ENCODE measurements around the gene PPT2. TPM values are rescaled to one million over a fixed set of nuclear protein-coding genes. Genes with fewer than 3 reads are reported as not detected.

The PPT2 gene
- total RNA-seq, 2 experiments from 2014 or later = 8.7 to 8.9 TPM

DNA sequence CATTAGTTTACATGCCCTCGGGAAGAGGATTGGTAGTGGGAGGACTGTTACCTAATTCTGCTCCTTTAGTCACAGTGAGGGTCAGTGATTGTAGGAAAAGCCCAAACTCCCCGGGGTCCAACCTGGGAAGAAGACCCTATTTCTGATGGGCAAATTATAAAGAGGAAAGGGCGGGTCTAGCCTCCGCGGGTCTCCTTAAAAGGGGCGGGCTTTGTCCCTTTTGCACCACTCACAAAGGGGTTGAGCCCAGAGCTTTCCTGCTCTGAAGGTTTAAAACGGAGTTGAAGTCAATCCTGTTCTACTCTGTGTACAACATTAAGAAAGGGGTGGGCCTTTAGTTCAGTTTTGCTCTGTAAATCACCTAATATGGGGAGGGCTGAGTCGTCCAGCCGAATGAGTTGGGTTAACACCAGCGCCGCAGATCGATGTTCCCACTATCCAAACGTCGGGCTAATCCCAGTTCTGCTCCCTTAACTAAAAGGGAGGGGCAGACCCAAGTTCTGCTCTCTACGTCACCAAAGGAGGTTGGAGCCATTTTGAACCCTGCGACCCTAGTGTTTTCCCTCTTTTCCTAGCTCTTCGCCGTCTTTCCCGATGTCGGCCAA is 23.3 kb downstream of the PPT2 start:
- peak overlapping the region; percentile 85 for H3K27ac Mint-ChIP-seq
- ATAC-seq (ENCODE audit: poor library complexity) (peak; percentile 8), DNase-seq (peak in 6 of 14 experiments; percentile 27 to 63 (median 40))
- peak overlapping the region; percentile 91 for H3K4me3 Mint-ChIP-seq
- H3K9me3 Mint-ChIP-seq = no peaks in the 10 kb centered on the region
- H3K27me3 ChIP-seq (ENCODE audit: control insufficient read depth in 1 of 2, insufficient read depth in 2 of 2, low read length in 2 of 2) = no peaks in the 10 kb centered on the region
- H3K4me1 Mint-ChIP-seq (ENCODE audit: low read depth) = peaks cover 71% of the 10 kb centered on the region
- H3K4me3 ChIP-seq (ENCODE audit: low read length) = peak overlapping the region; percentile 91
- ChIA-PET POLR2A (interaction anchor here (0.9 to 8.1 kb wide), 9 partner anchors 8 to 795 kb away, joined by 3 to 242 read pairs (median 4); partner anchors contain the start of genes ATF6B, BAG6, FKBPL and GPSM3), CTCF (interaction anchor here (0.9 to 2.8 kb wide), 2 partner anchors 18 to 48 kb away, joined by 3 to 14 read pairs; no protein-coding TSS in a partner anchor)
- TF ChIP-seq, protein P1, sequence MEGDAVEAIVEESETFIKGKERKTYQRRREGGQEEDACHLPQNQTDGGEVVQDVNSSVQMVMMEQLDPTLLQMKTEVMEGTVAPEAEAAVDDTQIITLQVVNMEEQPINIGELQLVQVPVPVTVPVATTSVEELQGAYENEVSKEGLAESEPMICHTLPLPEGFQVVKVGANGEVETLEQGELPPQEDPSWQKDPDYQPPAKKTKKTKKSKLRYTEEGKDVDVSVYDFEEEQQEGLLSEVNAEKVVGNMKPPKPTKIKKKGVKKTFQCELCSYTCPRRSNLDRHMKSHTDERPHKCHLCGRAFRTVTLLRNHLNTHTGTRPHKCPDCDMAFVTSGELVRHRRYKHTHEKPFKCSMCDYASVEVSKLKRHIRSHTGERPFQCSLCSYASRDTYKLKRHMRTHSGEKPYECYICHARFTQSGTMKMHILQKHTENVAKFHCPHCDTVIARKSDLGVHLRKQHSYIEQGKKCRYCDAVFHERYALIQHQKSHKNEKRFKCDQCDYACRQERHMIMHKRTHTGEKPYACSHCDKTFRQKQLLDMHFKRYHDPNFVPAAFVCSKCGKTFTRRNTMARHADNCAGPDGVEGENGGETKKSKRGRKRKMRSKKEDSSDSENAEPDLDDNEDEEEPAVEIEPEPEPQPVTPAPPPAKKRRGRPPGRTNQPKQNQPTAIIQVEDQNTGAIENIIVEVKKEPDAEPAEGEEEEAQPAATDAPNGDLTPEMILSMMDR (IDR thresholded peaks at IDR 0.05) = no peak
- no peaks in the 10 kb centered on the region for H3K9me3 ChIP-seq (ENCODE audit: control insufficient read depth in 1 of 2, insufficient read depth in 1 of 2, low read length in 2 of 2)
- peak overlapping the region; percentile 93 to 98 for H3K27ac ChIP-seq (ENCODE audit: low read depth in 1 of 2, low read length in 2 of 2)
- H3K36me3 Mint-ChIP-seq (ENCODE audit: low read depth) = peaks cover 46% of the 10 kb centered on the region
- H3K36me3 ChIP-seq (ENCODE audit: insufficient read depth, low read length) = peaks cover 22% of the 10 kb centered on the region
- intact Hi-C loops (cut with DNase I, micrococcal nuclease) = loop anchor here (1.0 to 10.0 kb wide), 3 partner anchors 47 to 220 kb away; partner anchors contain the start of genes FKBPL (in 2 of the 2), DXO (in 1 of the 2), NELFE (in 1 of the 2) and SKIC2 (in 1 of the 2)
- H3K27me3 Mint-ChIP-seq = no peaks in the 10 kb centered on the region
- H3K4me1 ChIP-seq (ENCODE audit: insufficient read depth, low read length) = peaks cover 76% of the 10 kb centered on the region

- peak within 1 kb of the TSS; percentile 93 to 98 for H3K27ac ChIP-seq (ENCODE audit: low read depth in 1 of 2, low read length in 2 of 2)
- Mint-ChIP-seq H3K4me1 (ENCODE audit: low read depth) (peaks cover 65% of the 10 kb centered on the region), H3K27ac (peak within 1 kb of the TSS; percentile 85), H3K27me3 (no peaks in the 10 kb centered on the region), H3K4me3 (peak within 1 kb of the TSS; percentile 91), H3K36me3 (ENCODE audit: low read depth) (peaks cover 53% of the 10 kb centered on the region), H3K9me3 (no peaks in the 10 kb centered on the region)
- CTCF ChIA-PET = interaction anchor here (0.9 to 2.8 kb wide), 2 partner anchors 17 to 49 kb away, joined by 3 to 14 read pairs; no protein-coding TSS in a partner anchor
- H3K9me3 ChIP-seq (ENCODE audit: control insufficient read depth in 1 of 2, insufficient read depth in 1 of 2, low read length in 2 of 2) = no peaks in the 10 kb centered on the region
- peaks cover 79% of the 10 kb centered on the region for H3K4me1 ChIP-seq (ENCODE audit: insufficient read depth, low read length)
- DNase-seq (peak; percentile 83 to 99 (median 92)), ATAC-seq (ENCODE audit: poor library complexity) (peak; percentile 81)
- TF ChIP-seq, protein P1 (IDR thresholded peaks at IDR 0.05) = no peak
- H3K4me3 ChIP-seq (ENCODE audit: low read length) = peak within 1 kb of the TSS; percentile 91
- intact Hi-C loops (cut with DNase I, micrococcal nuclease) = loop anchor here (1.0 to 10.0 kb wide), 6 partner anchors 12 to 221 kb away; partner anchors contain the start of genes FKBPL (in 2 of the 2), DXO (in 1 of the 2), NELFE (in 1 of the 2) and PBX2 (in 1 of the 2)
- H3K36me3 ChIP-seq (ENCODE audit: insufficient read depth, low read length) = peaks cover 28% of the 10 kb centered on the region
- POLR2A ChIA-PET = interaction anchor here (0.9 to 8.1 kb wide), 10 partner anchors 9 to 794 kb away, joined by 3 to 242 read pairs (median 4); partner anchors contain the start of genes ATF6B, BAG6, FKBPL and GPSM3
- no peaks in the 10 kb centered on the region for H3K27me3 ChIP-seq (ENCODE audit: control insufficient read depth in 1 of 2, insufficient read depth in 2 of 2, low read length in 2 of 2)
Observed at GRCh38 chr6:32177788-32178546, 24.0 kb downstream of the PPT2 start, which contains the start of gene RNF5. Gene RNF5 (plus strand): TSS chr6:32178405. CDS start chr6:32178512, 107 bp downstream.

Measured in CD4-positive, alpha-beta T cell (primary cell).